Endothelial cell of umbilical vein (primary cell): ENCODE data around the gene AKAP13. TPM values are rescaled to one million over a fixed set of nuclear protein-coding genes. Genes with fewer than 3 reads are reported as not detected.

ENCODE experiments used
- BruUV-seq: library from RNA; stranded (reverse); fragments of 400-500 nt; replicated peaks from 2 replicates; lab custom pipeline; 2021; lab: Mats Ljungman, UMichigan
- CTCF ChIA-PET: fragments of 300-600, 350-600 bp; sonication (Branson Sonifier 250); formaldehyde crosslinking; loops from one replicate; lab custom pipeline; 2021; ENCODE audit warnings: antibody characterized with exemption, inconsistent platforms; lab: Charles Lee
- POLR2A ChIA-PET: fragments of 300-600, 350-600 bp; sonication (Branson Sonifier 250); formaldehyde crosslinking; loops from one replicate; lab custom pipeline; 2021; ENCODE audit warnings: antibody characterized with exemption, inconsistent platforms; lab: Charles Lee
- DNase-seq: peaks from one replicate; pipeline ENCODE4 v3.0.0-alpha.2; 2011; ENCODE audit warnings: low read depth, low spot score
- FAIRE-seq: peaks from 2 replicates; lab custom pipeline; 2011; peaks lifted over from hg19 to GRCh38; lab: Jason Lieb, UNC
- H2AFZ ChIP-seq: 2 replicates; pipeline ENCODE4 v1.6.0; 2012; ENCODE audit warnings: low read depth, low read length, control low read depth, inconsistent platforms
- H3K27ac ChIP-seq: 2 replicates; pipeline ENCODE4 v1.5.1; 2011; ENCODE audit warnings: low read depth, mild to moderate bottlenecking, control low read depth, low read length, moderate library complexity; ENCODE audit not compliant: insufficient read depth
- H3K27me3 ChIP-seq, 2 experiments: 2 replicates each; pipeline versions ENCODE4 v1.6.0 to v1.6.1; 2011; ENCODE audit warnings: low read length in 2 of 2, mixed read lengths in 1 of 2; ENCODE audit not compliant: control insufficient read depth in 2 of 2, insufficient read depth in 2 of 2
- H3K36me3 ChIP-seq, 2 experiments: 2 replicates in 1 of 2; 3 replicates in 1 of 2; pipeline ENCODE4 v1.5.1; 2011; ENCODE audit warnings: low read length in 2 of 2, mild to moderate bottlenecking in 1 of 2, moderate library complexity in 1 of 2; ENCODE audit not compliant: control insufficient read depth in 2 of 2, insufficient read depth in 2 of 2; ENCODE audit errors: extremely low read depth in 1 of 2
- H3K4me1 ChIP-seq: 3 replicates; pipeline ENCODE4 v1.5.1; 2011; ENCODE audit warnings: mild to moderate bottlenecking, low read length; ENCODE audit not compliant: control insufficient read depth, insufficient read depth; ENCODE audit errors: extremely low read depth
- H3K4me2 ChIP-seq: 2 replicates; pipeline ENCODE4 v1.6.1; 2011; ENCODE audit warnings: low read length, control low read depth, mixed read lengths; ENCODE audit not compliant: insufficient read depth
- H3K4me3 ChIP-seq, 3 experiments: fragments of 200-600 bp in 1 of 3; sonication (generic), shearing (Covaris generic) in 1 of 3; replicated peaks in 1 of 3; 2 replicates each; pipeline ENCODE4 v1.5.1; 2011 to 2016; ENCODE audit warnings: control low read depth in 3 of 3, low read length in 3 of 3, mild to moderate bottlenecking in 2 of 3, inconsistent platforms in 1 of 3, low read depth in 1 of 3, moderate library complexity in 1 of 3; ENCODE audit not compliant: insufficient read depth in 1 of 3
- H3K79me2 ChIP-seq: 2 replicates; pipeline ENCODE4 v1.6.0; 2012; ENCODE audit warnings: low read length, inconsistent platforms; ENCODE audit not compliant: control insufficient read depth, insufficient read depth
- H3K9ac ChIP-seq: replicated peaks from 2 replicates; pipeline ENCODE3; 2011; ENCODE audit warnings: low read length, control low read depth; ENCODE audit not compliant: insufficient read depth; ENCODE audit errors: extremely low read depth
- H3K9me1 ChIP-seq: replicated peaks from 3 replicates; pipeline ENCODE4 v1.6.0; 2011; ENCODE audit warnings: mild to moderate bottlenecking, low read length; ENCODE audit not compliant: control insufficient read depth, insufficient read depth; ENCODE audit errors: extremely low read depth
- H3K9me3 ChIP-seq: replicated peaks from 2 replicates; pipeline ENCODE4 v1.5.1; 2012; ENCODE audit warnings: low read length, inconsistent platforms; ENCODE audit not compliant: control insufficient read depth, insufficient read depth
- H4K20me1 ChIP-seq: replicated peaks from 2 replicates; pipeline ENCODE3; 2011; ENCODE audit warnings: mild to moderate bottlenecking, low read length; ENCODE audit not compliant: control insufficient read depth, insufficient read depth; ENCODE audit errors: extremely low read depth
- CTCF ChIP-seq, 2 donors: IDR thresholded peaks; 1 replicate in 1 of 2; 2 replicates in 1 of 2; pipeline ENCODE4 v1.5.1; 2011; ENCODE audit warnings: low read length in 2 of 2, mild to moderate bottlenecking in 2 of 2, moderate library complexity in 2 of 2, control low read depth in 1 of 2, inconsistent platforms in 1 of 2, low read depth in 1 of 2; ENCODE audit not compliant: insufficient read depth in 1 of 2; ENCODE audit errors: extremely low read depth in 1 of 2
- JUN ChIP-seq: IDR thresholded peaks from 2 replicates; pipeline ENCODE4 v1.6.1; 2011; ENCODE audit warnings: borderline replicate concordance, low read depth; ENCODE audit not compliant: insufficient read length, insufficient read depth
- MAX ChIP-seq: IDR thresholded peaks from 2 replicates; pipeline ENCODE4 v1.6.1; 2011; ENCODE audit not compliant: insufficient read depth, insufficient read length
- MYC ChIP-seq: IDR thresholded peaks from one replicate; pipeline ENCODE4 v1.6.1; 2011; ENCODE audit warnings: mild to moderate bottlenecking, low read depth, low read length
- dilution Hi-C: fragments of 300-500 bp; cut with MboI; formaldehyde crosslinking; loops from one replicate; pipeline ENCODE4 v1.15.0; 2019; ENCODE audit warnings: low sequenced_read_pairs; ENCODE audit not compliant: extremely low pct_ligation_motif_present
- intact Hi-C: fragments of 100-400 bp; cut with micrococcal nuclease; formaldehyde crosslinking; loops from one replicate; pipeline ENCODE4 v1.10.0; 2022
- polyA plus RNA-seq, 4 experiments: library from polyadenylated mRNA; depleted of rRNA in 3 of 4; stranded (reverse) in 3 of 4; unstranded in 1 of 4; fragments of >200 nt; gene quantifications; 2 replicates each; pipeline versions ENCODE4 v1.2.1 to v1.2.3, GENCODE V29; 2011 to 2012; ENCODE audit warnings: missing spikeins in 1 of 4
- total RNA-seq: library from RNA; stranded (reverse); gene quantifications from 2 replicates; pipeline ENCODE4 v1.2.3, GENCODE V29; 2021

Gene AKAP13
- total and polyA plus RNA-seq, 2 donors (not counting 3 experiments of a cell fraction or from before 2014, with no cell fraction given) = 22.8 to 87.8 TPM

- Histone ChIP-seq H3K9me3 (no peaks in the 10 kb centered on the region), H3K4me3 (no peak overlapping the region), H3K9me1 (no peaks in the 10 kb centered on the region), H3K9ac (no peak overlapping the region), H3K4me1 (no peaks in the 10 kb centered on the region), H2AFZ (no peak overlapping the region), H4K20me1 (no peaks in the 10 kb centered on the region), H3K36me3 (no peaks in the 10 kb centered on the region), H3K27ac (no peak overlapping the region), H3K4me2 (no peak overlapping the region), H3K27me3 (no peaks in the 10 kb centered on the region), H3K79me2 (no peaks in the 10 kb centered on the region)
- intact Hi-C loops (loop anchor here (1.0 kb wide), 1 partner anchor 71 kb away; no protein-coding TSS in a partner anchor), dilution Hi-C loops (no loop called here)
- POLR2A ChIA-PET = no interaction called here
- CTCF ChIA-PET = interaction anchor here (1.6 kb wide), 1 partner anchor 72 kb away, joined by 4 read pairs; no protein-coding TSS in a partner anchor
- DNase-seq (no peak), FAIRE-seq (no peak)
- no TSS peak for BruUV-seq
- TF ChIP-seq CTCF (IDR thresholded peaks at IDR 0.05; ENCODE audit: extremely low read depth in 1 of 2, insufficient read depth in 1 of 2, low read depth in 1 of 2, low read length in 2 of 2) (no peak), JUN (no peak), MYC (no peak), MAX (no peak)
Measured at GRCh38 chr15:85760049-85760448, 379.6 kb downstream of the AKAP13 start.
